ENCODE data around the gene ENPP3. TPM values are rescaled to one million over a fixed set of nuclear protein-coding genes. Genes with fewer than 3 reads are reported as not detected.

The ENPP3 gene
- total RNA-seq, 1 experiment from 2014 or later: 0.15 TPM

DNA sequence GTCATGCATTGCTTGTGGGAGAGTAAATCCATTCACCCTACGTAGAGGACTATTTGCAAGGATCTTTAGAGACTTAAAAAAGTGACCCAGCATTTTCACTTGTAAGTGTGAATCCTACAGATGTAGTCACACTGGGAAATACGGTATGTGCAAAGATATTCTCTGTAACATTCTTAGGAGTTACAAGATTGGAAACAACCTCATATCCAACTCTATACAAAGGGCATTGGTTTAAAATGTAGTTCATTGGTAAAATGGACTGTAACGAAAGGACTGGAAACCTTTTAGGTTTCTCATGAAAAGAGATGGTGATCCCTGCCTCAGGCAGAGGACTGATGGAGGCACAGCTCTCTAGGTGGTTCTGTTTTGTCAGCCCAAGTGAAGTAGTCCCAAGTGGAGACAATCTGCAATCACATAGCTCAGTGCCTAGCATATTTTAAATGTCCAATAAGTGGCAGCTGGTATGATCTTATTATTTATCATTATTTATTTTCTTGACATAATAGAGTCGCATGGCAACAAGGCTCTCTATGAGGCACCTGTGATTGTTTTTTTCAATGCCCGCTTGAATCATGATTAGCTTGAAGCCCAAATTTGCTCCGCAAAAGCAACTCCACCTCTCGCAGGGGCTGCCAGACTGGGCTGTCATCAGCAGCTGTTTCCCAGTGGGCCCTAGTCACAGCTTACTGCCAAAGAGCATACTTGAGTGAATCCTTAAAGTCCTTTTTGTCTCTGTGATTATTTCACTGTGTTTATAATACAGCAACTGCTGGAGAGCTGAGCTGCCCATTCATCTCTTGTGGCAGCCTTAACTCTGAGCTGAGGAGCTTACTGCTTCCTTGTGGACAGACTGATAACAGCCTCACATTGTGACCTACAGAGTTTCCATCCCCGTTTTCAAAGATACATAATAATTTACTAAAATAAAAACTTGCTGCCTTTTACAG is 150.9 kb downstream of the ENPP3 start:
- Histone ChIP-seq H3K4me1 (ENCODE audit: insufficient read depth, low read length) (no peaks in the 10 kb centered on the region), H3K14ac (ENCODE audit: insufficient read depth, low read length) (no peak overlapping the region), H4K8ac (replicated peaks; ENCODE audit: insufficient read length, low read depth, low read length) (no peak overlapping the region), H2BK120ac (ENCODE audit: low read depth, low read length, poor library complexity, severe bottlenecking) (no peak overlapping the region), H2AK5ac (ENCODE audit: insufficient read length, low read length) (no peak overlapping the region), H3K4me2 (ENCODE audit: insufficient read depth, insufficient read length, low read length) (no peak overlapping the region), H2BK20ac (ENCODE audit: low read depth, low read length, poor library complexity, severe bottlenecking) (no peak overlapping the region), H3K9me3 (ENCODE audit: control insufficient read depth, low read depth, low read length) (no peaks in the 10 kb centered on the region), H3K56ac (ENCODE audit: insufficient read length, low read depth, low read length) (no peak overlapping the region), H3K27me3 (ENCODE audit: insufficient read depth, low read length) (no peaks in the 10 kb centered on the region), H3K23me2 (ENCODE audit: insufficient read length, low read depth, low read length, poor library complexity, severe bottlenecking) (no peaks in the 10 kb centered on the region), H4K5ac (ENCODE audit: insufficient read length, low read depth, low read length) (no peak overlapping the region), H2BK5ac (ENCODE audit: insufficient read length, low read length) (no peak overlapping the region), H3K9ac (ENCODE audit: extremely low read depth, insufficient read length, low read length) (no peak overlapping the region), H3T11ph (ENCODE audit: low read length) (no peak overlapping the region), H3K18ac (ENCODE audit: insufficient read length, low read depth, low read length) (no peak overlapping the region), H2BK15ac (ENCODE audit: low read depth, low read length) (no peak overlapping the region), H2AFZ (ENCODE audit: low read length) (peak overlapping the region; percentile 89), H4K20me1 (ENCODE audit: control insufficient read depth, insufficient read depth, insufficient read length) (no peaks in the 10 kb centered on the region), H3K79me2 (ENCODE audit: insufficient read depth, low read length) (no peaks in the 10 kb centered on the region), H3K79me1 (ENCODE audit: insufficient read depth, low read depth, low read length, poor library complexity, severe bottlenecking) (no peaks in the 10 kb centered on the region), H3K4ac (ENCODE audit: low read depth, low read length) (no peak overlapping the region), H3K27ac (ENCODE audit: insufficient read length, low read depth, low read length) (no peak overlapping the region), H3K23ac (ENCODE audit: insufficient read length, low read depth, low read length) (no peak overlapping the region), H4K91ac (ENCODE audit: insufficient read length, low read depth, low read length) (no peak overlapping the region), H2BK12ac (ENCODE audit: insufficient read length, low read depth, low read length) (no peak overlapping the region)
- H3K4me1 Mint-ChIP-seq: peaks cover 15 to 16% of the 10 kb centered on the region in 2 experiments
- H3K4me3 Mint-ChIP-seq: no peak overlapping the region
- DNase-seq: no peak
- H3K9me3 Mint-ChIP-seq: no peaks in the 10 kb centered on the region
- H3K36me3 Mint-ChIP-seq (ENCODE audit: insufficient read depth in 1 of 3, low read depth in 3 of 3): no peaks in the 10 kb centered on the region
- peaks cover 4% of the 10 kb centered on the region for H3K27me3 Mint-ChIP-seq (ENCODE audit: low read depth)
- TF ChIP-seq, protein P1, sequence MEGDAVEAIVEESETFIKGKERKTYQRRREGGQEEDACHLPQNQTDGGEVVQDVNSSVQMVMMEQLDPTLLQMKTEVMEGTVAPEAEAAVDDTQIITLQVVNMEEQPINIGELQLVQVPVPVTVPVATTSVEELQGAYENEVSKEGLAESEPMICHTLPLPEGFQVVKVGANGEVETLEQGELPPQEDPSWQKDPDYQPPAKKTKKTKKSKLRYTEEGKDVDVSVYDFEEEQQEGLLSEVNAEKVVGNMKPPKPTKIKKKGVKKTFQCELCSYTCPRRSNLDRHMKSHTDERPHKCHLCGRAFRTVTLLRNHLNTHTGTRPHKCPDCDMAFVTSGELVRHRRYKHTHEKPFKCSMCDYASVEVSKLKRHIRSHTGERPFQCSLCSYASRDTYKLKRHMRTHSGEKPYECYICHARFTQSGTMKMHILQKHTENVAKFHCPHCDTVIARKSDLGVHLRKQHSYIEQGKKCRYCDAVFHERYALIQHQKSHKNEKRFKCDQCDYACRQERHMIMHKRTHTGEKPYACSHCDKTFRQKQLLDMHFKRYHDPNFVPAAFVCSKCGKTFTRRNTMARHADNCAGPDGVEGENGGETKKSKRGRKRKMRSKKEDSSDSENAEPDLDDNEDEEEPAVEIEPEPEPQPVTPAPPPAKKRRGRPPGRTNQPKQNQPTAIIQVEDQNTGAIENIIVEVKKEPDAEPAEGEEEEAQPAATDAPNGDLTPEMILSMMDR (conservative IDR thresholded peaks at IDR 0.05): no peak; the same call in 2 of the 3 replicates
- no peak overlapping the region; a peak in 2 of 7 replicates for H3K27ac Mint-ChIP-seq
- WGBS (ENCODE audit: extremely low coverage, insufficient read length, low lambda C conversion rate): no CpG with 5 or more reads among the region's 8 CpGs

Measured in H9 (cell line).